Umbilical cord (tissue), 2 donors: ENCODE results near the gene CHPF. TPM values are rescaled to one million over a fixed set of nuclear protein-coding genes. Genes with fewer than 3 reads are reported as not detected.

Experiments used
- DNase-seq: peaks from one replicate; pipeline ENCODE4 v3.0.0-alpha.2; 2015; ENCODE audit warnings: low spot score
- total RNA-seq: library from RNA; depleted of rRNA; stranded (reverse); fragments of >200 nt; gene quantifications from one replicate; pipeline ENCODE4 v1.2.3, GENCODE V29; 2014; ENCODE audit warnings: low replicate concordance; ENCODE audit not compliant: insufficient read depth

CHPF gene
- total RNA-seq, 1 donor from 2014 or later, result 132 TPM

- no peak for DNase-seq
Measured at GRCh38 chr2:219533930-219534661, 9.5 kb downstream of the CHPF start.

- DNase-seq, result no peak
Measured at GRCh38 chr2:219532378-219532649, 11.3 kb downstream of the CHPF start.

- no peak for DNase-seq
Measured at GRCh38 chr2:219531639-219532377, 11.8 kb downstream of the CHPF start.

- peak; percentile 91 for DNase-seq
Measured at GRCh38 chr2:219530048-219530963, 13.3 kb downstream of the CHPF start.

- no peak for DNase-seq
Measured at GRCh38 chr2:219527472-219527871, 16.1 kb downstream of the CHPF start.

GRCh38 chr2:219527076-219527394, 16.6 kb downstream of the CHPF start:
- DNase-seq, result no peak

GRCh38 chr2:219526320-219527075, 17.1 kb downstream of the CHPF start:
- DNase-seq, result no peak

- DNase-seq, result peak; percentile 87
Measured at GRCh38 chr2:219525533-219526232, 17.9 kb downstream of the CHPF start.

- no peak for DNase-seq
Measured at GRCh38 chr2:219524817-219525216, 18.8 kb downstream of the CHPF start.

GRCh38 chr2:219523031-219523671, 20.5 kb downstream of the CHPF start:
- DNase-seq, result peak; percentile 63

- DNase-seq, result peak; percentile 84
Measured at GRCh38 chr2:219522111-219523030, 21.2 kb downstream of the CHPF start.

- DNase-seq, result peak; percentile 74
Measured at GRCh38 chr2:219521066-219521880, 22.3 kb downstream of the CHPF start.

GRCh38 chr2:219520079-219520478, 23.5 kb downstream of the CHPF start:
- DNase-seq, result no peak

GRCh38 chr2:219519526-219519916, 24.1 kb downstream of the CHPF start:
- DNase-seq, result no peak

- no peak for DNase-seq
Measured at GRCh38 chr2:219517954-219518778, 25.4 kb downstream of the CHPF start.

GRCh38 chr2:219516888-219517287, 26.7 kb downstream of the CHPF start:
- DNase-seq, result no peak

- no peak for DNase-seq
Measured at GRCh38 chr2:219515874-219516629, 27.6 kb downstream of the CHPF start.
